H9 (cell line): ENCODE measurements around the gene DTNB. TPM values are rescaled to one million over a fixed set of nuclear protein-coding genes. Genes with fewer than 3 reads are reported as not detected.

Experiments
- DNase-seq: peaks from one replicate; pipeline ENCODE4 v3.0.0-alpha.2; 2017
- H2AFZ ChIP-seq: one replicate; pipeline ENCODE4 v1.6.1; 2013; ENCODE audit warnings: mild to moderate bottlenecking, low read length, control low read depth, moderate library complexity
- H2AK5ac ChIP-seq: 2 replicates; pipeline ENCODE4 v1.6.1; 2013; ENCODE audit warnings: low read length, control low read depth, mixed read lengths; ENCODE audit not compliant: insufficient read length
- H2BK120ac ChIP-seq: one replicate; pipeline ENCODE4 v1.6.1; 2013; ENCODE audit warnings: low read depth, mild to moderate bottlenecking, low read length, control low read depth, inconsistent platforms; ENCODE audit not compliant: poor library complexity, severe bottlenecking
- H2BK12ac ChIP-seq: 2 replicates; pipeline ENCODE4 v1.6.1; 2013; ENCODE audit warnings: low read length, control low read depth, mixed read lengths, low read depth; ENCODE audit not compliant: insufficient read length
- H2BK15ac ChIP-seq: 2 replicates; pipeline ENCODE4 v1.6.1; 2013; ENCODE audit warnings: low read depth, low read length, control low read depth
- H2BK20ac ChIP-seq: one replicate; pipeline ENCODE4 v1.6.1; 2013; ENCODE audit warnings: low read depth, mild to moderate bottlenecking, low read length, control low read depth, inconsistent platforms; ENCODE audit not compliant: poor library complexity, severe bottlenecking
- H2BK5ac ChIP-seq: 2 replicates; pipeline ENCODE4 v1.6.1; 2013; ENCODE audit warnings: low read length, control low read depth, mixed read lengths; ENCODE audit not compliant: insufficient read length
- H3K14ac ChIP-seq: 2 replicates; pipeline ENCODE4 v1.6.1; 2013; ENCODE audit warnings: low read length, control low read depth; ENCODE audit not compliant: insufficient read depth
- H3K18ac ChIP-seq: 2 replicates; pipeline ENCODE4 v1.6.1; 2013; ENCODE audit warnings: low read depth, mild to moderate bottlenecking, mixed read lengths, low read length, control low read depth; ENCODE audit not compliant: insufficient read length
- H3K23ac ChIP-seq: 2 replicates; pipeline ENCODE4 v1.6.1; 2013; ENCODE audit warnings: low read length, control low read depth, mixed read lengths, low read depth; ENCODE audit not compliant: insufficient read length
- H3K23me2 ChIP-seq: 2 replicates; pipeline ENCODE4 v1.6.1; 2013; ENCODE audit warnings: low read depth, mild to moderate bottlenecking, mixed read lengths, low read length, control low read depth; ENCODE audit not compliant: insufficient read length, poor library complexity, severe bottlenecking
- H3K27ac ChIP-seq: 2 replicates; pipeline ENCODE4 v1.5.1; 2013; ENCODE audit warnings: low read length, control low read depth, mixed read lengths, low read depth; ENCODE audit not compliant: insufficient read length
- H3K27me3 ChIP-seq: 2 replicates; pipeline ENCODE4 v1.6.1; 2013; ENCODE audit warnings: low read length, control low read depth, inconsistent platforms; ENCODE audit not compliant: insufficient read depth
- H3K4ac ChIP-seq: 2 replicates; pipeline ENCODE4 v1.6.1; 2013; ENCODE audit warnings: low read depth, mild to moderate bottlenecking, control low read depth, inconsistent platforms, low read length, moderate library complexity
- H3K4me1 ChIP-seq: 2 replicates; pipeline ENCODE4 v1.6.1; 2013; ENCODE audit warnings: low read length, control low read depth, inconsistent platforms; ENCODE audit not compliant: insufficient read depth
- H3K4me2 ChIP-seq: 2 replicates; pipeline ENCODE4 v1.6.1; 2013; ENCODE audit warnings: low read length, control low read depth, mixed read lengths; ENCODE audit not compliant: insufficient read length, insufficient read depth
- H3K56ac ChIP-seq: 2 replicates; pipeline ENCODE4 v1.6.1; 2013; ENCODE audit warnings: low read depth, mild to moderate bottlenecking, mixed read lengths, low read length, control low read depth; ENCODE audit not compliant: insufficient read length
- H3K79me1 ChIP-seq: 2 replicates; pipeline ENCODE4 v1.6.1; 2013; ENCODE audit warnings: low read depth, mild to moderate bottlenecking, moderate library complexity, low read length, control low read depth, inconsistent platforms; ENCODE audit not compliant: insufficient read depth, poor library complexity, severe bottlenecking
- H3K79me2 ChIP-seq: 2 replicates; pipeline ENCODE4 v1.6.1; 2013; ENCODE audit warnings: low read length, control low read depth, inconsistent platforms; ENCODE audit not compliant: insufficient read depth
- H3K9ac ChIP-seq: 2 replicates; pipeline ENCODE4 v1.6.1; 2013; ENCODE audit warnings: low read length, control low read depth, mixed read lengths; ENCODE audit not compliant: insufficient read length; ENCODE audit errors: extremely low read depth
- H3K9me3 ChIP-seq: one replicate; pipeline ENCODE4 v1.6.1; 2013; ENCODE audit warnings: low read depth, low read length, inconsistent platforms; ENCODE audit not compliant: control insufficient read depth
- H3T11ph ChIP-seq: one replicate; pipeline ENCODE4 v1.6.1; 2013; ENCODE audit warnings: mild to moderate bottlenecking, low read length, control low read depth, inconsistent platforms
- H4K20me1 ChIP-seq: one replicate; pipeline ENCODE4 v1.6.1; 2013; ENCODE audit not compliant: control insufficient read depth, insufficient read length, insufficient read depth
- H4K5ac ChIP-seq: 2 replicates; pipeline ENCODE4 v1.6.1; 2013; ENCODE audit warnings: low read depth, mild to moderate bottlenecking, mixed read lengths, low read length, control low read depth; ENCODE audit not compliant: insufficient read length
- H4K8ac ChIP-seq: replicated peaks from 2 replicates; pipeline ENCODE4 v1.6.1; 2013; ENCODE audit warnings: low read length, control low read depth, mixed read lengths, low read depth; ENCODE audit not compliant: insufficient read length
- H4K91ac ChIP-seq: 2 replicates; pipeline ENCODE4 v1.6.1; 2013; ENCODE audit warnings: low read depth, mild to moderate bottlenecking, moderate library complexity, mixed read lengths, low read length, control low read depth; ENCODE audit not compliant: insufficient read length
- H3K27ac Mint-ChIP-seq, 3 experiments: 2 replicates in 2 of 3; 3 replicates in 1 of 3; pipeline ENCODE4 v1.8.0; 2020 to 2021; ENCODE audit warnings: mixed read lengths in 3 of 3, mild to moderate bottlenecking in 1 of 3, moderate library complexity in 1 of 3
- H3K27me3 Mint-ChIP-seq: 2 replicates; pipeline ENCODE4 v1.8.0; 2021; ENCODE audit warnings: low read depth, mild to moderate bottlenecking, moderate library complexity, mixed read lengths
- H3K36me3 Mint-ChIP-seq, 3 experiments: 2 replicates in 2 of 3; 3 replicates in 1 of 3; pipeline ENCODE4 v1.8.0; 2020 to 2021; ENCODE audit warnings: low read depth in 3 of 3, mixed read lengths in 3 of 3; ENCODE audit not compliant: insufficient read depth in 1 of 3
- H3K4me1 Mint-ChIP-seq, 2 experiments: 2 replicates each; pipeline ENCODE4 v1.8.0; 2020; ENCODE audit warnings: mixed read lengths in 2 of 2
- H3K4me3 Mint-ChIP-seq, 2 experiments: 2 replicates in 1 of 2; 3 replicates in 1 of 2; pipeline ENCODE4 v1.8.0; 2020 to 2021; ENCODE audit warnings: mild to moderate bottlenecking in 2 of 2, mixed read lengths in 2 of 2, moderate library complexity in 1 of 2
- H3K9me3 Mint-ChIP-seq, 2 experiments: 2 replicates in 1 of 2; 3 replicates in 1 of 2; pipeline ENCODE4 v1.8.0; 2020; ENCODE audit warnings: mild to moderate bottlenecking in 2 of 2, mixed read lengths in 2 of 2, moderate library complexity in 1 of 2
- WGBS: extraction: QIAGEN DNeasy Blood & Tissue Kit; methylation state at CpG from one replicate; pipeline ENCODE4 v1.1.7; 2013; ENCODE audit warnings: missing lambda C conversion rate, low lambda C conversion rate, mixed read lengths; ENCODE audit not compliant: insufficient read length; ENCODE audit errors: extremely low coverage; 5-methylcytosine and 5-hydroxymethylcytosine counted together
- total RNA-seq: library from RNA; stranded (reverse); gene quantifications from 2 replicates; pipeline ENCODE4 v1.2.1, GENCODE V29; 2021
- TF ChIP-seq, protein P1 (sequence below): fragments of 200-600 bp; sonication (generic); conservative IDR thresholded peaks from 3 replicates; pipeline ENCODE4 v1.8.0; 2021; ENCODE audit warnings: antibody characterized with exemption, mild to moderate bottlenecking

DTNB gene
- total RNA-seq, 1 experiment from 2014 or later, result 26.7 TPM

DNA sequence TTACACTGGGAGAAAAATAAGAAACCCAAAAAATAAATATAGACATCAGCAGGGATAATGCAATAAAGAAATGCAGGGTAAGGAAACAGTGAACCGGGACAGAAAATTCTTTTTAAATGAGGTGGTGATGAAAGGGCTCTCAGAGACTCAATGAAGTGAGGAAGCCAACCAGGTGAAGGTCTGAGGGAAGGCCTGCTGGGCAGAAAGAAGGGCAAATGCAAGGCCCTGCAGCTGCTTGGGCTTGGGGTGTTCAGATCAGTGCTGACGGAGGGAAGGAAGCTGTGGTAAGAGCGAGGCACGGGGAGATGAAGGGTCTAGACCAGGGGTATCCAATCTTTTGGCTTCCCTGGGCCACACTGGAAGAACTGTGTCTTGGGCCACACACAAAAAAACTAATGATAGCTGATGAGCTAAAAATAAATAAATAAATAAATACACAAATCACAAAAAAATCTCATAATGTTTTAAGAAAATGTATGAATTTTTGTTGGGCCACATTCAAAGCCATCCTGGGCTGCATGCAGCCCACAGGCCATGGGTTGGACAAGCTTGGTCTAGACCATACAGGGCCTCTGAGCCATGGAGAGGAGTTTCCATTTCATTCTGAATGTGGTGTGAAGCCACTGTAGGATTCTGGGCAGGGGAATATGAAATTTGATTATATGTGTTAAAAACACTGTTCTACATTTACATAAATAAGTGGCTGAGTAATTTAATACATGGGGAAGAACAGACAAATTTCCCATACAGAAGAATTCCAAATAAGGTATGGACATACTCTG is 235.3 kb downstream of the DTNB start:
- H3K79me2 ChIP-seq, result no peaks in the 10 kb centered on the region
- H3K27ac ChIP-seq, result no peak overlapping the region
- no peak overlapping the region for H3K56ac ChIP-seq
- H4K91ac ChIP-seq, result no peak overlapping the region
- peak overlapping the region; percentile 6 to 78 (median 67); a peak in 3 of 7 replicates for H3K27ac Mint-ChIP-seq
- no peaks in the 10 kb centered on the region for H3K27me3 Mint-ChIP-seq
- H2BK20ac ChIP-seq, result no peak overlapping the region
- no peaks in the 10 kb centered on the region for H4K20me1 ChIP-seq
- no peak for DNase-seq
- no peaks in the 10 kb centered on the region for H3K4me1 ChIP-seq
- no peak overlapping the region for H3K4me2 ChIP-seq
- peaks cover 22 to 23% of the 10 kb centered on the region in 2 experiments for H3K4me1 Mint-ChIP-seq
- no CpG with 5 or more reads among the region's 4 CpGs for WGBS
- H2BK5ac ChIP-seq, result no peak overlapping the region
- H2AK5ac ChIP-seq, result no peak overlapping the region
- H4K5ac ChIP-seq, result no peak overlapping the region
- no peaks in the 10 kb centered on the region for H3K9me3 ChIP-seq
- H3K79me1 ChIP-seq, result no peaks in the 10 kb centered on the region
- no peak overlapping the region for H3T11ph ChIP-seq
- H3K4ac ChIP-seq, result no peak overlapping the region
- H3K18ac ChIP-seq, result no peak overlapping the region
- no peak overlapping the region for H2BK12ac ChIP-seq
- no peak overlapping the region for H2AFZ ChIP-seq
- H3K36me3 Mint-ChIP-seq, result peaks cover 8 to 10% (median 9%) of the 10 kb centered on the region in 3 experiments; a peak in 6 of 7 replicates
- no peak overlapping the region for H3K4me3 Mint-ChIP-seq
- no peak overlapping the region for H3K23ac ChIP-seq
- no peak overlapping the region for H3K14ac ChIP-seq
- no peaks in the 10 kb centered on the region for H3K23me2 ChIP-seq
- H2BK15ac ChIP-seq, result no peak overlapping the region
- H4K8ac ChIP-seq, result no peak overlapping the region
- H3K9ac ChIP-seq, result no peak overlapping the region
- H3K9me3 Mint-ChIP-seq, result peaks cover 4 to 9% of the 10 kb centered on the region in 2 experiments; a peak in 1 of 5 replicates
- H2BK120ac ChIP-seq, result no peak overlapping the region
- H3K27me3 ChIP-seq, result no peaks in the 10 kb centered on the region
- TF ChIP-seq, protein P1, sequence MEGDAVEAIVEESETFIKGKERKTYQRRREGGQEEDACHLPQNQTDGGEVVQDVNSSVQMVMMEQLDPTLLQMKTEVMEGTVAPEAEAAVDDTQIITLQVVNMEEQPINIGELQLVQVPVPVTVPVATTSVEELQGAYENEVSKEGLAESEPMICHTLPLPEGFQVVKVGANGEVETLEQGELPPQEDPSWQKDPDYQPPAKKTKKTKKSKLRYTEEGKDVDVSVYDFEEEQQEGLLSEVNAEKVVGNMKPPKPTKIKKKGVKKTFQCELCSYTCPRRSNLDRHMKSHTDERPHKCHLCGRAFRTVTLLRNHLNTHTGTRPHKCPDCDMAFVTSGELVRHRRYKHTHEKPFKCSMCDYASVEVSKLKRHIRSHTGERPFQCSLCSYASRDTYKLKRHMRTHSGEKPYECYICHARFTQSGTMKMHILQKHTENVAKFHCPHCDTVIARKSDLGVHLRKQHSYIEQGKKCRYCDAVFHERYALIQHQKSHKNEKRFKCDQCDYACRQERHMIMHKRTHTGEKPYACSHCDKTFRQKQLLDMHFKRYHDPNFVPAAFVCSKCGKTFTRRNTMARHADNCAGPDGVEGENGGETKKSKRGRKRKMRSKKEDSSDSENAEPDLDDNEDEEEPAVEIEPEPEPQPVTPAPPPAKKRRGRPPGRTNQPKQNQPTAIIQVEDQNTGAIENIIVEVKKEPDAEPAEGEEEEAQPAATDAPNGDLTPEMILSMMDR, result no peak
